Caco-2 (cell line): ENCODE measurements around the gene IQGAP1. TPM values are rescaled to one million over a fixed set of nuclear protein-coding genes. Genes with fewer than 3 reads are reported as not detected.

ENCODE experiments used
- BruUV-seq: library from RNA; stranded (reverse); fragments of 400-500 nt; replicated peaks from 2 replicates; lab custom pipeline; 2021; lab: Mats Ljungman, UMichigan
- CTCF ChIA-PET: fragments of 300-600 bp; sonication (Branson Sonifier 250); formaldehyde crosslinking; loops from one replicate; lab custom pipeline; 2022; ENCODE audit warnings: antibody characterized with exemption; lab: Charles Lee
- POLR2A ChIA-PET: fragments of 300-600 bp; sonication (Branson Sonifier 250); formaldehyde crosslinking; loops from one replicate; lab custom pipeline; 2022; ENCODE audit warnings: antibody characterized with exemption; lab: Charles Lee
- DNase-seq, 2 experiments: peaks; one replicate each; pipeline versions ENCODE4 v3.0.0 to v3.0.0-alpha.2; 2020 to 2022
- H3K27me3 ChIP-seq: replicated peaks from 2 replicates; pipeline ENCODE4 v1.6.0; 2011; ENCODE audit warnings: low read length; ENCODE audit not compliant: control insufficient read depth, insufficient read depth
- H3K36me3 ChIP-seq: 2 replicates; pipeline ENCODE4 v1.5.1; 2011; ENCODE audit warnings: low read length; ENCODE audit not compliant: control insufficient read depth, insufficient read depth
- H3K4me1 ChIP-seq: fragments of 250-450 bp; sonication (Bioruptor Pico); 2 replicates; pipeline ENCODE4 v1.5.1; 2020; ENCODE audit warnings: mild to moderate bottlenecking
- H3K4me3 ChIP-seq: 2 replicates; pipeline ENCODE4 v1.5.1; 2011; ENCODE audit warnings: low read depth, mild to moderate bottlenecking, control low read depth, low read length
- H3K9me3 ChIP-seq: fragments of 250-450 bp; sonication (Bioruptor Pico); 2 replicates; pipeline ENCODE4 v1.5.1; 2020; ENCODE audit warnings: mild to moderate bottlenecking, moderate library complexity
- H3K27ac Mint-ChIP-seq: one replicate; pipeline ENCODE4 v1.8.0; 2022; ENCODE audit warnings: mixed read lengths; ENCODE audit not compliant: unreplicated experiment
- H3K27me3 Mint-ChIP-seq: one replicate; pipeline ENCODE4 v1.8.0; 2022; ENCODE audit warnings: mixed read lengths; ENCODE audit not compliant: insufficient read depth, unreplicated experiment
- H3K36me3 Mint-ChIP-seq: one replicate; pipeline ENCODE4 v1.8.0; 2022; ENCODE audit warnings: mild to moderate bottlenecking, mixed read lengths; ENCODE audit not compliant: insufficient read depth, unreplicated experiment
- H3K4me1 Mint-ChIP-seq: one replicate; pipeline ENCODE4 v1.8.0; 2022; ENCODE audit warnings: low read depth, mixed read lengths; ENCODE audit not compliant: unreplicated experiment
- H3K4me3 Mint-ChIP-seq: one replicate; pipeline ENCODE4 v1.8.0; 2022; ENCODE audit warnings: mild to moderate bottlenecking, moderate library complexity, mixed read lengths; ENCODE audit not compliant: unreplicated experiment
- H3K9me3 Mint-ChIP-seq: one replicate; pipeline ENCODE4 v1.8.0; 2022; ENCODE audit warnings: mixed read lengths; ENCODE audit not compliant: unreplicated experiment
- intact Hi-C: fragments of 100-400 bp; cut with micrococcal nuclease; formaldehyde crosslinking; loops from one replicate; pipeline ENCODE4 v1.10.0; 2022; ENCODE audit not compliant: unreplicated experiment
- total RNA-seq: library from RNA; stranded (reverse); gene quantifications from 2 replicates; pipeline ENCODE4 v1.2.3, GENCODE V29; 2022
- TF ChIP-seq, protein P1 (sequence below), 2 experiments: fragments of 200-600 bp in 1 of 2; IDR thresholded peaks; 1 replicate in 1 of 2; 2 replicates in 1 of 2; pipeline versions ENCODE4 v1.5.1 to v1.8.0; 2011 to 2022; ENCODE audit warnings: antibody characterized with exemption in 1 of 2, control low read depth in 1 of 2, inconsistent platforms in 1 of 2, low read depth in 1 of 2, low read length in 1 of 2, mild to moderate bottlenecking in 1 of 2, moderate library complexity in 1 of 2; ENCODE audit not compliant: insufficient read depth in 1 of 2, severe bottlenecking in 1 of 2, unreplicated experiment in 1 of 2

The IQGAP1 gene
- total RNA-seq, 1 experiment from 2014 or later: 142 TPM

DNA sequence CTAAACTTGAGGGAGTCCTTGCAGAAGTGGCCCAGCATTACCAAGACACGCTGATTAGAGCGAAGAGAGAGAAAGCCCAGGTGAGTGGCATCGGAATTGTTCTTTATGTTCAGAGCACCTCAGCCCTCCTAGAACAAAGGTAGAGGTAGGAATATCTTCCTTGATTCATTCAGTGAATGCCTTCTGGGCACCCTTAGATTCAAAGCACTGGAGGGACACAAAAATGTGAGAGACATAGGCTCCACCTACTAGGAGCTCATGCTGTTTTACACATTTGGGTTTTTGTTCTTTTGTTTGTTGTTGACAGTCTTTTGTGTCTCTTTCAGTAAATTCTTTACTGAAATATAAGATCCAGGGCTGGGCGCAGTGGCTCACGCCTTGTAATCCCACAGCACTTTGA is 68.2 kb downstream of the IQGAP1 start:
- H3K4me3 ChIP-seq: no peak overlapping the region
- ChIA-PET POLR2A (no interaction called here), CTCF (no interaction called here)
- H3K36me3 ChIP-seq: no peaks in the 10 kb centered on the region
- H3K4me1 Mint-ChIP-seq: no peaks in the 10 kb centered on the region
- H3K4me1 ChIP-seq: no peaks in the 10 kb centered on the region
- no peaks in the 10 kb centered on the region for H3K9me3 ChIP-seq
- TF ChIP-seq, protein P1, sequence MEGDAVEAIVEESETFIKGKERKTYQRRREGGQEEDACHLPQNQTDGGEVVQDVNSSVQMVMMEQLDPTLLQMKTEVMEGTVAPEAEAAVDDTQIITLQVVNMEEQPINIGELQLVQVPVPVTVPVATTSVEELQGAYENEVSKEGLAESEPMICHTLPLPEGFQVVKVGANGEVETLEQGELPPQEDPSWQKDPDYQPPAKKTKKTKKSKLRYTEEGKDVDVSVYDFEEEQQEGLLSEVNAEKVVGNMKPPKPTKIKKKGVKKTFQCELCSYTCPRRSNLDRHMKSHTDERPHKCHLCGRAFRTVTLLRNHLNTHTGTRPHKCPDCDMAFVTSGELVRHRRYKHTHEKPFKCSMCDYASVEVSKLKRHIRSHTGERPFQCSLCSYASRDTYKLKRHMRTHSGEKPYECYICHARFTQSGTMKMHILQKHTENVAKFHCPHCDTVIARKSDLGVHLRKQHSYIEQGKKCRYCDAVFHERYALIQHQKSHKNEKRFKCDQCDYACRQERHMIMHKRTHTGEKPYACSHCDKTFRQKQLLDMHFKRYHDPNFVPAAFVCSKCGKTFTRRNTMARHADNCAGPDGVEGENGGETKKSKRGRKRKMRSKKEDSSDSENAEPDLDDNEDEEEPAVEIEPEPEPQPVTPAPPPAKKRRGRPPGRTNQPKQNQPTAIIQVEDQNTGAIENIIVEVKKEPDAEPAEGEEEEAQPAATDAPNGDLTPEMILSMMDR (IDR thresholded peaks at IDR 0.05; ENCODE audit: insufficient read depth in 1 of 2, low read depth in 1 of 2, low read length in 1 of 2, severe bottlenecking in 1 of 2, unreplicated experiment in 1 of 2): no peak
- no peak overlapping the region for H3K27ac Mint-ChIP-seq
- no peaks in the 10 kb centered on the region for H3K27me3 ChIP-seq
- H3K4me3 Mint-ChIP-seq: no peak overlapping the region
- peaks cover 96% of the 10 kb centered on the region for H3K36me3 Mint-ChIP-seq
- H3K9me3 Mint-ChIP-seq: no peaks in the 10 kb centered on the region
- BruUV-seq: no TSS peak
- no peaks in the 10 kb centered on the region for H3K27me3 Mint-ChIP-seq
- intact Hi-C loops: no loop called here
- no peak for DNase-seq

DNA sequence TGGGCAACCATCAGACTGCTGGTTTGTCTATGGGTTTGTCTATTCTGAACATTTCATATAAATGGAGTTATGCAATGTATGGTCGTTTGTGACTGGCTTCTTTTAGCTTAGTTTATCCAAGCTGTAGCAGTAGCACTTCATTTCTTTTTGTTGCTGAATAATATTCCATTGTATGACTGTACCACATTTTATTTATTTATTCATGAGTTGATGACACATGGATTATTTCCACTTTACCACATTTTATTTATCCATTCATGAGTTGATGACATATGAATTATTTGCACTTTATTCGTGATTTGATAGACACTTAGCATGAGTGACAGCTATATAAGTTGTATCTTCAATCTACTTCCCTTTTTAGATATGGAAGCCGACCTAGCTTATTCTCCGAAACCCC is 70.0 kb downstream of the IQGAP1 start:
- Mint-ChIP-seq H3K27me3 (no peaks in the 10 kb centered on the region), H3K4me3 (no peak overlapping the region), H3K9me3 (no peaks in the 10 kb centered on the region), H3K36me3 (peaks cover 90% of the 10 kb centered on the region), H3K27ac (no peak overlapping the region), H3K4me1 (no peaks in the 10 kb centered on the region)
- intact Hi-C loops: no loop called here
- DNase-seq: no peak
- no TSS peak for BruUV-seq
- TF ChIP-seq, protein P1 (IDR thresholded peaks at IDR 0.05; ENCODE audit: insufficient read depth in 1 of 2, low read depth in 1 of 2, low read length in 1 of 2, severe bottlenecking in 1 of 2, unreplicated experiment in 1 of 2): no peak
- Histone ChIP-seq H3K36me3 (no peaks in the 10 kb centered on the region), H3K27me3 (no peaks in the 10 kb centered on the region), H3K4me1 (no peaks in the 10 kb centered on the region), H3K4me3 (no peak overlapping the region), H3K9me3 (no peaks in the 10 kb centered on the region)
- ChIA-PET CTCF (interaction anchor here (0.7 kb wide), 2 partner anchors 45 to 59 kb away, joined by 4 read pairs; no protein-coding TSS in a partner anchor), POLR2A (no interaction called here)

DNA sequence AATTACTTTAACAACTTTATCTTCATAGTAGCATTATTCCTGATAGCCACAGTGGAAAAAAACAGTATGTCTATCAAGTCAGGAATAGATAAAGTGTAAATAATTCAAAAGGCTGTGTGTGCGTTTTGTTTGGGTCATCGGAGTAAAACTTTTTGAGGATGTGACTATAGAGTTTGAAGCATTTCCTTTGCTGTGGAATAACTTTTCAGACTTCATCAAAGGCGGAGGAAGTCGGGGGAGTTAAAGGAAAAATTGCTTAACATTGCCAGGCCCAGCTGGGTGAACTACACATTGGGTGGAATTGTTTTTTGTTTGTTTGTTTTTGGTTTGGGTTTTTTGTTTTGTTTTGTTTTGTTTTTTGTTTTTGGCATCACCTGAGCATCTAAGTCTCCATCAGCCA is 71.3 kb downstream of the IQGAP1 start:
- no peaks in the 10 kb centered on the region for H3K27me3 Mint-ChIP-seq
- intact Hi-C loops: no loop called here
- TF ChIP-seq, protein P1 (IDR thresholded peaks at IDR 0.05; ENCODE audit: insufficient read depth in 1 of 2, low read depth in 1 of 2, low read length in 1 of 2, severe bottlenecking in 1 of 2, unreplicated experiment in 1 of 2): no peak
- POLR2A ChIA-PET: no interaction called here
- Histone ChIP-seq H3K27me3 (no peaks in the 10 kb centered on the region), H3K9me3 (no peaks in the 10 kb centered on the region), H3K4me1 (no peaks in the 10 kb centered on the region), H3K4me3 (no peak overlapping the region), H3K36me3 (no peaks in the 10 kb centered on the region)
- DNase-seq: no peak
- H3K4me1 Mint-ChIP-seq: no peaks in the 10 kb centered on the region
- H3K36me3 Mint-ChIP-seq: peaks cover 77% of the 10 kb centered on the region
- H3K27ac Mint-ChIP-seq: no peak overlapping the region
- H3K9me3 Mint-ChIP-seq: no peaks in the 10 kb centered on the region
- no peak overlapping the region for H3K4me3 Mint-ChIP-seq
- CTCF ChIA-PET: no interaction called here
- no TSS peak for BruUV-seq
